HCT116 (cell line): Measurements from ENCODE around the gene SDK1. TPM values are rescaled to one million over a fixed set of nuclear protein-coding genes. Genes with fewer than 3 reads are reported as not detected.

Experiments used
- ATAC-seq: fragments of 200-7000 bp; cut with Tn5 transposase; 2 replicates; pipeline ENCODE4 v1.9.1; 2020; ENCODE audit warnings: mild to moderate bottlenecking, moderate library complexity
- BruUV-seq: library from RNA; stranded (reverse); fragments of 400-500 nt; replicated peaks from 2 replicates; lab custom pipeline; 2021; lab: Mats Ljungman, UMichigan
- CTCF ChIA-PET: fragments of 300-600 bp; sonication (Branson Sonifier 250); formaldehyde crosslinking; loops from one replicate; lab custom pipeline; 2021; ENCODE audit warnings: antibody characterized with exemption; lab: Charles Lee
- POLR2A ChIA-PET: fragments of 300-600, 350-600 bp; sonication (Branson Sonifier 250); formaldehyde crosslinking; loops from one replicate; lab custom pipeline; 2021; ENCODE audit warnings: antibody characterized with exemption; lab: Charles Lee
- RAD21 ChIA-PET, 2 experiments: fragments of 300-600 bp; sonication (Branson Sonifier 250); formaldehyde crosslinking; loops; one replicate each; lab custom pipeline; 2023; ENCODE audit warnings: low total read pairs in 2 of 2; ENCODE audit not compliant: uncharacterized antibody in 2 of 2, unreplicated experiment in 2 of 2, low non-redundant PET in 1 of 2; lab: Charles Lee
- DNase-seq: peaks from one replicate; pipeline ENCODE4 v3.0.0-alpha.2; 2010; ENCODE audit warnings: low read depth, low spot score
- H2AFZ ChIP-seq: fragments of 200-600 bp; shearing (Covaris generic), sonication (generic); 2 replicates; pipeline ENCODE4 v1.6.1; 2017; ENCODE audit warnings: low read depth, mixed run types, mixed read lengths, antibody characterized with exemption, low read length; ENCODE audit not compliant: poor library complexity, severe bottlenecking
- H3K27ac ChIP-seq: 2 replicates; pipeline ENCODE4 v1.5.1; 2012; ENCODE audit warnings: low read depth, low read length
- H3K27me3 ChIP-seq: fragments of 200-600 bp; sonication (generic); 2 replicates; pipeline ENCODE4 v1.6.1; 2016; ENCODE audit warnings: mixed run types, low read length, mixed read lengths; ENCODE audit not compliant: insufficient read depth
- H3K36me3 ChIP-seq, 2 experiments: fragments of 200-500 bp in 1 of 2; fragments of 200-600 bp in 1 of 2; sonication (Bioruptor generic) in 1 of 2; sonication (generic) in 1 of 2; 2 replicates each; pipeline versions ENCODE4 v1.5.1 to v1.6.1; 2014 to 2016; ENCODE audit warnings: low read length in 2 of 2, inconsistent platforms in 1 of 2, mixed read lengths in 1 of 2, mixed run types in 1 of 2; ENCODE audit not compliant: insufficient read depth in 2 of 2, control insufficient read depth in 1 of 2
- H3K4me1 ChIP-seq, 2 experiments: fragments of 200-600 bp in 1 of 2; sonication (generic) in 1 of 2; 2 replicates each; pipeline versions ENCODE4 v1.5.1 to v1.6.1; 2012 to 2017; ENCODE audit warnings: low read length in 2 of 2, inconsistent platforms in 1 of 2, mild to moderate bottlenecking in 1 of 2, mixed read lengths in 1 of 2, mixed run types in 1 of 2, moderate library complexity in 1 of 2; ENCODE audit not compliant: insufficient read depth in 2 of 2, control insufficient read depth in 1 of 2
- H3K4me2 ChIP-seq: fragments of 200-600 bp; sonication (generic); 2 replicates; pipeline ENCODE4 v1.6.1; 2017; ENCODE audit warnings: mixed run types, low read length, mixed read lengths
- H3K4me3 ChIP-seq, 2 experiments: fragments of 200-600 bp in 1 of 2; sonication (generic) in 1 of 2; replicated peaks in 1 of 2; 2 replicates each; pipeline ENCODE4 v1.5.1; 2011 to 2016; ENCODE audit warnings: low read length in 2 of 2, control low read depth in 1 of 2, low read depth in 1 of 2, mild to moderate bottlenecking in 1 of 2, mixed read lengths in 1 of 2, mixed run types in 1 of 2
- H3K79me2 ChIP-seq: fragments of 200-600 bp; sonication (generic); 2 replicates; pipeline ENCODE4 v1.6.1; 2017; ENCODE audit warnings: mild to moderate bottlenecking, mixed run types, low read length, moderate library complexity, mixed read lengths; ENCODE audit not compliant: insufficient read depth
- H3K9ac ChIP-seq: fragments of 200-600 bp; sonication (generic); 2 replicates; pipeline ENCODE4 v1.6.1; 2016; ENCODE audit warnings: low read length, mixed read lengths
- H3K9me2 ChIP-seq: fragments of 200-600 bp; sonication (generic), shearing (Covaris generic); 2 replicates; pipeline ENCODE4 v1.6.1; 2017; ENCODE audit warnings: mixed run types, mild to moderate bottlenecking, moderate library complexity; ENCODE audit not compliant: insufficient read depth
- H3K9me3 ChIP-seq, 2 experiments: fragments of 200-500 bp in 1 of 2; fragments of 200-600 bp in 1 of 2; sonication (Bioruptor generic) in 1 of 2; sonication (generic) in 1 of 2; 2 replicates each; pipeline ENCODE4 v1.6.1; 2014 to 2017; ENCODE audit warnings: low read length in 2 of 2, mixed read lengths in 2 of 2, inconsistent platforms in 1 of 2, low read depth in 1 of 2, mild to moderate bottlenecking in 1 of 2, mixed run types in 1 of 2, moderate library complexity in 1 of 2; ENCODE audit not compliant: control insufficient read depth in 1 of 2, insufficient read depth in 1 of 2
- H4K20me1 ChIP-seq: fragments of 200-600 bp; sonication (generic), shearing (Covaris generic); 2 replicates; pipeline ENCODE4 v1.6.1; 2017; ENCODE audit warnings: mixed run types, mild to moderate bottlenecking, moderate library complexity; ENCODE audit not compliant: insufficient read depth
- ATF3 ChIP-seq: IDR thresholded peaks from 2 replicates; pipeline ENCODE4 v1.6.1; 2012
- CTCF ChIP-seq, 3 experiments: fragments of 200-600 bp in 1 of 3; sonication (generic) in 1 of 3; IDR thresholded peaks in 2 of 3; conservative IDR thresholded peaks in 1 of 3; 2 replicates each; pipeline ENCODE4 v1.5.1; 2012 to 2017; ENCODE audit warnings: low read depth in 2 of 3, low read length in 2 of 3, antibody characterized with exemption in 1 of 3, borderline replicate concordance in 1 of 3, control low read depth in 1 of 3, mild to moderate bottlenecking in 1 of 3, mixed read lengths in 1 of 3, mixed run types in 1 of 3, moderate library complexity in 1 of 3; ENCODE audit not compliant: insufficient read depth in 1 of 3
- EZH2 ChIP-seq: fragments of 200-600 bp; sonication (generic); IDR thresholded peaks from 2 replicates; pipeline ENCODE4 v1.6.1; 2017; ENCODE audit warnings: antibody characterized with exemption, mixed run types
- REST ChIP-seq: IDR thresholded peaks from 2 replicates; pipeline ENCODE4 v1.6.1; 2012; ENCODE audit warnings: low read depth
- SIN3A ChIP-seq: IDR thresholded peaks from 2 replicates; pipeline ENCODE4 v1.6.1; 2012; ENCODE audit warnings: low read depth
- SP1 ChIP-seq: IDR thresholded peaks from 2 replicates; pipeline ENCODE4 v1.6.1; 2012; ENCODE audit warnings: low read depth
- SRF ChIP-seq: IDR thresholded peaks from 2 replicates; pipeline ENCODE4 v1.6.1; 2012; ENCODE audit warnings: low read depth
- YY1 ChIP-seq: IDR thresholded peaks from 2 replicates; pipeline ENCODE4 v1.6.1; 2011; ENCODE audit warnings: low read length, low read depth, moderate library complexity, mild to moderate bottlenecking; ENCODE audit not compliant: insufficient replicate concordance; ENCODE audit errors: extremely low read depth
- ZBTB33 ChIP-seq: IDR thresholded peaks from 2 replicates; pipeline ENCODE4 v1.6.1; 2011; ENCODE audit warnings: mild to moderate bottlenecking, low read length, moderate library complexity; ENCODE audit not compliant: insufficient replicate concordance; ENCODE audit errors: extremely low read depth
- ZFX ChIP-seq: fragments of 450-650 bp; IDR thresholded peaks from 2 replicates; pipeline ENCODE4 v1.6.1; 2017
- ZNF274 ChIP-seq: fragments of 200-500 bp; sonication (Bioruptor generic); IDR thresholded peaks from 2 replicates; pipeline ENCODE4 v1.6.1; 2014; ENCODE audit warnings: mild to moderate bottlenecking, low read depth, low read length, inconsistent platforms
- intact Hi-C: fragments of 100-400 bp; cut with micrococcal nuclease; formaldehyde crosslinking; loops from 2 replicates; pipeline ENCODE4 v1.10.0; 2022
- total RNA-seq: library from RNA; stranded (reverse); gene quantifications from one replicate; pipeline ENCODE4 v1.2.1, GENCODE V29; 2021; ENCODE audit not compliant: unreplicated experiment

The SDK1 gene
- total RNA-seq, 1 experiment from 2014 or later: 0.05 TPM

- no peak for TF ChIP-seq CTCF (IDR thresholded peaks at IDR 0.05 in 2 of 3, conservative IDR thresholded peaks at IDR 0.05 in 1 of 3; ENCODE audit: borderline replicate concordance in 1 of 3, insufficient read depth in 1 of 3, low read depth in 2 of 3, low read length in 2 of 3)
- TF ChIP-seq EZH2: no peak
- TF ChIP-seq ZNF274: no peak
- TF ChIP-seq SP1: no peak
Measured at GRCh38 chr7:4178916-4179687, 878.0 kb downstream of the SDK1 start (continued).

- Histone ChIP-seq H3K4me2 (no peak overlapping the region), H3K9me2 (no peaks in the 10 kb centered on the region), H2AFZ (no peak overlapping the region), H3K4me3 (no peak overlapping the region), H3K27ac (no peak overlapping the region), H4K20me1 (no peaks in the 10 kb centered on the region), H3K79me2 (no peaks in the 10 kb centered on the region), H3K4me1 (no peaks in the 10 kb centered on the region), H3K9me3 (no peaks in the 10 kb centered on the region), H3K9ac (no peak overlapping the region), H3K27me3 (no peaks in the 10 kb centered on the region), H3K36me3 (no peaks in the 10 kb centered on the region)
- POLR2A ChIA-PET: no interaction called here
- intact Hi-C loops: no loop called here
- ATAC-seq: no peak
- CTCF ChIA-PET: no interaction called here
- no TSS peak for BruUV-seq
- no peak for DNase-seq
- RAD21 ChIA-PET: no interaction called here
- no peak for TF ChIP-seq SIN3A
- TF ChIP-seq CTCF (IDR thresholded peaks at IDR 0.05 in 2 of 3, conservative IDR thresholded peaks at IDR 0.05 in 1 of 3; ENCODE audit: borderline replicate concordance in 1 of 3, insufficient read depth in 1 of 3, low read depth in 2 of 3, low read length in 2 of 3): no peak
- TF ChIP-seq REST: no peak
- TF ChIP-seq SRF: no peak
- TF ChIP-seq YY1: no peak
- no peak for TF ChIP-seq ATF3
- TF ChIP-seq ZBTB33: no peak
- no peak for TF ChIP-seq ZFX
Measured at GRCh38 chr7:4179688-4180380, 878.8 kb downstream of the SDK1 start.
